GM19438 (cell line): ENCODE results near the gene HOGA1.
A peak's percentile ranks its signal among the peaks of the same experiment; 100 is the strongest.

ENCODE experiments used
- ATAC-seq: cut with Tn5 transposase; IDR thresholded peaks from one replicate; pipeline ENCODE4 v1.9.1; 2021; ENCODE audit warnings: low read depth; ENCODE audit not compliant: unreplicated experiment

Gene HOGA1

GRCh38 chr10:97584060-97584797, at the start of gene HOGA1:
TSS of gene HOGA1 (plus strand) at chr10:97584389. CDS start at chr10:97584704, 315 bp downstream.
- ATAC-seq, result peak; percentile 65

GRCh38 chr10:97534746-97535367, 49.3 kb upstream of the HOGA1 start:
- ATAC-seq, result no peak

- no peak for ATAC-seq
Observed at GRCh38 chr10:97537186-97537869, 46.9 kb upstream of the HOGA1 start.

- no peak for ATAC-seq
Observed at GRCh38 chr10:97538411-97538810, 45.8 kb upstream of the HOGA1 start.

GRCh38 chr10:97538839-97539238, 45.4 kb upstream of the HOGA1 start:
- ATAC-seq, result no peak

GRCh38 chr10:97539523-97540200, 44.5 kb upstream of the HOGA1 start:
- ATAC-seq, result no peak

GRCh38 chr10:97540669-97541500, 43.3 kb upstream of the HOGA1 start:
- no peak for ATAC-seq

GRCh38 chr10:97542169-97543024, 41.8 kb upstream of the HOGA1 start:
- no peak for ATAC-seq

- ATAC-seq, result no peak
Observed at GRCh38 chr10:97543025-97543546, 41.1 kb upstream of the HOGA1 start.

- no peak for ATAC-seq
Observed at GRCh38 chr10:97546456-97547270, 37.5 kb upstream of the HOGA1 start.

GRCh38 chr10:97547271-97547600, 37.0 kb upstream of the HOGA1 start:
- no peak for ATAC-seq

- ATAC-seq, result no peak
Observed at GRCh38 chr10:97547962-97548361, 36.2 kb upstream of the HOGA1 start.

GRCh38 chr10:97548828-97549455, 35.2 kb upstream of the HOGA1 start:
- ATAC-seq, result no peak

- ATAC-seq, result no peak
Observed at GRCh38 chr10:97549587-97550322, 34.4 kb upstream of the HOGA1 start.

GRCh38 chr10:97550336-97551149, 33.6 kb upstream of the HOGA1 start:
- no peak for ATAC-seq

GRCh38 chr10:97551271-97551670, 32.9 kb upstream of the HOGA1 start:
- ATAC-seq, result no peak
